HepG2 (cell line): ENCODE data around the gene P2RX6. TPM values are rescaled to one million over a fixed set of nuclear protein-coding genes. Genes with fewer than 3 reads are reported as not detected.
A peak's percentile ranks its signal among the peaks of the same experiment; 100 is the strongest.

Source experiments
- ATAD3A ChIP-seq: sonication (generic); formaldehyde crosslinking; IDR thresholded peaks from 2 replicates; pipeline ENCODE4 v1.4.0; 2020; ENCODE audit warnings: missing genetic modification reagents
- ATF7-NPFF ChIP-seq: sonication (generic); formaldehyde crosslinking; IDR thresholded peaks from 2 replicates; pipeline ENCODE4 v1.8.1; 2023; ENCODE audit warnings: mild to moderate bottlenecking, low read depth, missing genetic modification reagents, moderate library complexity
- E2F1 ChIP-seq: sonication (generic); formaldehyde crosslinking; IDR thresholded peaks from 2 replicates; pipeline ENCODE4 v1.5.0; 2020; ENCODE audit warnings: missing genetic modification reagents
- GATA4 ChIP-seq: sonication (generic); IDR thresholded peaks from 2 replicates; pipeline ENCODE4 v1.6.1; 2016; ENCODE audit warnings: antibody characterized with exemption, low read depth, borderline replicate concordance
- PRPF4 ChIP-seq: fragments of 200-400 bp; formaldehyde crosslinking; IDR thresholded peaks from 2 replicates; pipeline ENCODE4 v1.6.1; 2016; ENCODE audit warnings: low read length, low read depth; ENCODE audit not compliant: poor library complexity, severe bottlenecking
- ZBTB4 ChIP-seq: sonication (generic); formaldehyde crosslinking; IDR thresholded peaks from 2 replicates; pipeline ENCODE4 v1.4.0; 2020; ENCODE audit warnings: missing genetic modification reagents, mild to moderate bottlenecking, borderline replicate concordance
- ZNF136 ChIP-seq: sonication (generic); formaldehyde crosslinking; IDR thresholded peaks from 2 replicates; pipeline ENCODE4 v1.8.1; 2022; ENCODE audit warnings: low read depth, mild to moderate bottlenecking, moderate library complexity, missing genetic modification reagents
- ZNF138 ChIP-seq: sonication (generic); formaldehyde crosslinking; IDR thresholded peaks from 2 replicates; pipeline ENCODE4 v1.5.0; 2020; ENCODE audit warnings: mild to moderate bottlenecking, low read depth, missing genetic modification reagents
- ZNF143 ChIP-seq: sonication (generic); formaldehyde crosslinking; IDR thresholded peaks from 2 replicates; pipeline ENCODE4 v1.4.0; 2020; ENCODE audit warnings: missing genetic modification reagents
- ZNF296 ChIP-seq: sonication (generic); formaldehyde crosslinking; conservative IDR thresholded peaks from 2 replicates; pipeline ENCODE4 v1.5.0; 2020; ENCODE audit warnings: mild to moderate bottlenecking, missing genetic modification reagents
- ZNF605 ChIP-seq: sonication (generic); formaldehyde crosslinking; IDR thresholded peaks from 2 replicates; pipeline ENCODE4 v1.8.0; 2022; ENCODE audit warnings: mild to moderate bottlenecking, missing genetic modification reagents
- ZNF737 ChIP-seq: sonication (generic); formaldehyde crosslinking; IDR thresholded peaks from 2 replicates; pipeline ENCODE4 v1.5.0; 2020; ENCODE audit warnings: missing genetic modification reagents, mild to moderate bottlenecking, borderline replicate concordance
- polyA plus RNA-seq, 8 experiments: library from polyadenylated mRNA; depleted of rRNA in 3 of 8; stranded (reverse) in 7 of 8; unstranded in 1 of 8; fragments of >200 nt; fragmentation: Illumina TruSeq in 4 of 8; extraction: Trizol in 4 of 8; gene quantifications; 2 replicates each; pipeline versions ENCODE4 v1.2.1 to v1.2.3, GENCODE V29; 2011 to 2016; ENCODE audit warnings: low read depth in 4 of 8, missing spikeins in 1 of 8, mixed read lengths in 1 of 8; ENCODE audit not compliant: insufficient read depth in 1 of 8
- total RNA-seq, 5 experiments: library from RNA; depleted of rRNA; stranded (reverse); fragments of >200 nt; fragmentation: Illumina TruSeq; extraction: Trizol; gene quantifications; 2 replicates each; pipeline ENCODE4 v1.2.3, GENCODE V29; 2016; ENCODE audit warnings: low read depth in 1 of 5
- TF ChIP-seq, protein P1 (sequence below): sonication (generic); formaldehyde crosslinking; IDR thresholded peaks from 2 replicates; pipeline ENCODE4 v1.5.0; 2020; ENCODE audit warnings: missing genetic modification reagents
- TF ChIP-seq, protein P2 (sequence below), 2 experiments: IDR thresholded peaks; 2 replicates each; pipeline ENCODE4 v1.6.1; 2011 to 2012; ENCODE audit warnings: low read length in 2 of 2, borderline replicate concordance in 1 of 2, low read depth in 1 of 2, mild to moderate bottlenecking in 1 of 2, moderate library complexity in 1 of 2
- TF ChIP-seq, protein P3 (sequence below): IDR thresholded peaks from 2 replicates; pipeline ENCODE4 v1.6.1; 2016; ENCODE audit warnings: missing compliant biosample characterization, missing genetic modification reagents, borderline replicate concordance
- TF ChIP-seq, protein P4 (sequence below): IDR thresholded peaks from 2 replicates; pipeline ENCODE4 v1.6.1; 2016; ENCODE audit warnings: mild to moderate bottlenecking, missing biosample characterization, missing genetic modification reagents
- TF ChIP-seq, protein P5 (sequence below): IDR thresholded peaks from 2 replicates; pipeline ENCODE4 v1.6.1; 2016; ENCODE audit warnings: low read depth, borderline replicate concordance

P2RX6 gene
- total and polyA plus RNA-seq, 2 of the 13 experiments (the other 11 are each of a cell fraction or from before 2014, with no cell fraction given), result 0.04 to 0.12 TPM

DNA sequence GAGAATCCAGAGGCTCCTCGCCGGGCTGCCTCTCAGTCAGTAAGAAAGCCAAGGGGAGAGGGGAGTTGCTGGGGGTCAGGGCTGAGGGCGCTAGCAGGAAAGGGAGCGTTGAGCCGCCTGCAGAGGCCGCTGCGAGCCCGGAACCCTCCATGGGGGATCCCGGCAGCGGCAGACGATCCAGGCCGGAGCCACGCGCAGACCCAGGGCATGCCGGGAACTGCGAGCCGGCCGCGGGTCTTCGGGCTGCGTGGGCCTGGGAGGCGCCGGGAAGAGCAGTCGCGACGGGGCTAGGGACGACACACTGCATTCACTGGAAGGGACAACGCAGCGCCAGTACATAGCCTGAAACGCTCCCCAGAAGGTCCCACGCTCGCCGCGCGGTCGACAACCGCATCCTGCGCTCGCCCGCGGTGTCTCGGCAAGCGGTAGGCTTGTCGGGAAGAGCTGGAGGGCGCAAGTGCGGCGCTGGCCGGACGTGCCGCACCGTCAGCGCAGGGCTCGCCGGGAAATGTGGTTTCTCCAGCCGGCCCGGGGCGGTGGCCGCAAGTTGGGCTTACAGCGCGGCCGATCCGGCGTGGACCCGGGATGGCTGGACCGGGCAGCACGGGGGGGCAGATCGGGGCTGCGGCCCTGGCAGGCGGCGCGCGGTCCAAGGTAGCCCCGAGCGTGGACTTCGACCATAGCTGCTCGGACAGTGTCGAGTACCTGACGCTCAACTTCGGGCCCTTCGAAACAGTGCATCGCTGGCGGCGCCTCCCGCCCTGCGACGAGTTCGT lies 33.0 kb upstream of the P2RX6 start, which contains the start of gene LZTR1 (continued):
- TF ChIP-seq, protein P1, sequence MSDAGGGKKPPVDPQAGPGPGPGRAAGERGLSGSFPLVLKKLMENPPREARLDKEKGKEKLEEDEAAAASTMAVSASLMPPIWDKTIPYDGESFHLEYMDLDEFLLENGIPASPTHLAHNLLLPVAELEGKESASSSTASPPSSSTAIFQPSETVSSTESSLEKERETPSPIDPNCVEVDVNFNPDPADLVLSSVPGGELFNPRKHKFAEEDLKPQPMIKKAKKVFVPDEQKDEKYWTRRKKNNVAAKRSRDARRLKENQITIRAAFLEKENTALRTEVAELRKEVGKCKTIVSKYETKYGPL (CRISPR knock-in tag), result peak; percentile 87
- TF ChIP-seq ZNF605 (CRISPR knock-in tag), result peak; percentile 93
- no peak for TF ChIP-seq PRPF4
- TF ChIP-seq, protein P2, sequence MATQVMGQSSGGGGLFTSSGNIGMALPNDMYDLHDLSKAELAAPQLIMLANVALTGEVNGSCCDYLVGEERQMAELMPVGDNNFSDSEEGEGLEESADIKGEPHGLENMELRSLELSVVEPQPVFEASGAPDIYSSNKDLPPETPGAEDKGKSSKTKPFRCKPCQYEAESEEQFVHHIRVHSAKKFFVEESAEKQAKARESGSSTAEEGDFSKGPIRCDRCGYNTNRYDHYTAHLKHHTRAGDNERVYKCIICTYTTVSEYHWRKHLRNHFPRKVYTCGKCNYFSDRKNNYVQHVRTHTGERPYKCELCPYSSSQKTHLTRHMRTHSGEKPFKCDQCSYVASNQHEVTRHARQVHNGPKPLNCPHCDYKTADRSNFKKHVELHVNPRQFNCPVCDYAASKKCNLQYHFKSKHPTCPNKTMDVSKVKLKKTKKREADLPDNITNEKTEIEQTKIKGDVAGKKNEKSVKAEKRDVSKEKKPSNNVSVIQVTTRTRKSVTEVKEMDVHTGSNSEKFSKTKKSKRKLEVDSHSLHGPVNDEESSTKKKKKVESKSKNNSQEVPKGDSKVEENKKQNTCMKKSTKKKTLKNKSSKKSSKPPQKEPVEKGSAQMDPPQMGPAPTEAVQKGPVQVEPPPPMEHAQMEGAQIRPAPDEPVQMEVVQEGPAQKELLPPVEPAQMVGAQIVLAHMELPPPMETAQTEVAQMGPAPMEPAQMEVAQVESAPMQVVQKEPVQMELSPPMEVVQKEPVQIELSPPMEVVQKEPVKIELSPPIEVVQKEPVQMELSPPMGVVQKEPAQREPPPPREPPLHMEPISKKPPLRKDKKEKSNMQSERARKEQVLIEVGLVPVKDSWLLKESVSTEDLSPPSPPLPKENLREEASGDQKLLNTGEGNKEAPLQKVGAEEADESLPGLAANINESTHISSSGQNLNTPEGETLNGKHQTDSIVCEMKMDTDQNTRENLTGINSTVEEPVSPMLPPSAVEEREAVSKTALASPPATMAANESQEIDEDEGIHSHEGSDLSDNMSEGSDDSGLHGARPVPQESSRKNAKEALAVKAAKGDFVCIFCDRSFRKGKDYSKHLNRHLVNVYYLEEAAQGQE (IDR thresholded peaks at IDR 0.05; ENCODE audit: borderline replicate concordance in 1 of 2, low read depth in 1 of 2, low read length in 2 of 2), result no peak; a peak in 1 of 4 replicates
- no peak; the same call in 1 of the 2 replicates for TF ChIP-seq ZNF138 (CRISPR knock-in tag)
- TF ChIP-seq ATF7-NPFF (CRISPR knock-in tag), result peak; percentile 87
- no peak for TF ChIP-seq ZNF296 (CRISPR knock-in tag)
- peak; percentile 90 for TF ChIP-seq ZBTB4 (CRISPR knock-in tag)
- TF ChIP-seq, protein P3, sequence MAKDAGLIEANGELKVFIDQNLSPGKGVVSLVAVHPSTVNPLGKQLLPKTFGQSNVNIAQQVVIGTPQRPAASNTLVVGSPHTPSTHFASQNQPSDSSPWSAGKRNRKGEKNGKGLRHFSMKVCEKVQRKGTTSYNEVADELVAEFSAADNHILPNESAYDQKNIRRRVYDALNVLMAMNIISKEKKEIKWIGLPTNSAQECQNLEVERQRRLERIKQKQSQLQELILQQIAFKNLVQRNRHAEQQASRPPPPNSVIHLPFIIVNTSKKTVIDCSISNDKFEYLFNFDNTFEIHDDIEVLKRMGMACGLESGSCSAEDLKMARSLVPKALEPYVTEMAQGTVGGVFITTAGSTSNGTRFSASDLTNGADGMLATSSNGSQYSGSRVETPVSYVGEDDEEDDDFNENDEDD (CRISPR knock-in tag), result peak; percentile 55; the same call in 1 of the 2 replicates
- TF ChIP-seq ZNF143 (CRISPR knock-in tag), result peak; percentile 96
- TF ChIP-seq ZNF737 (CRISPR knock-in tag), result no peak
- no peak for TF ChIP-seq ZNF136
- TF ChIP-seq GATA4, result 0 out of 2 replicates have a peak, but pooled peaks have one; percentile 50
- no peak for TF ChIP-seq ATAD3A (CRISPR knock-in tag)
- peak; percentile 93 for TF ChIP-seq E2F1
- TF ChIP-seq, protein P4, sequence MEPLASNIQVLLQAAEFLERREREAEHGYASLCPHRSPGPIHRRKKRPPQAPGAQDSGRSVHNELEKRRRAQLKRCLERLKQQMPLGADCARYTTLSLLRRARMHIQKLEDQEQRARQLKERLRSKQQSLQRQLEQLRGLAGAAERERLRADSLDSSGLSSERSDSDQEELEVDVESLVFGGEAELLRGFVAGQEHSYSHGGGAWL (CRISPR knock-in tag), result peak; percentile 93
- TF ChIP-seq, protein P5, sequence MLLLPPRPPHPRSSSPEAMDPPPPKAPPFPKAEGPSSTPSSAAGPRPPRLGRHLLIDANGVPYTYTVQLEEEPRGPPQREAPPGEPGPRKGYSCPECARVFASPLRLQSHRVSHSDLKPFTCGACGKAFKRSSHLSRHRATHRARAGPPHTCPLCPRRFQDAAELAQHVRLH (CRISPR knock-in tag), result peak; percentile 57; the same call in 1 of the 2 replicates
